NK-92 (cell line): ENCODE data around the gene CYBA.

Source experiments
- DNase-seq: peaks from one replicate; lab custom pipeline; 2025; ENCODE audit not compliant: unreplicated experiment; lab: John Stamatoyannopoulos, UW

CYBA gene

GRCh38 chr16:88593910-88594309 lies 56.9 kb downstream of the CYBA start:
- no peak for DNase-seq

- DNase-seq = no peak
These were observed 57.4 kb downstream of the CYBA start for GRCh38 chr16:88593489-88593888.
